Heart left ventricle (tissue), 13 donors: Measurements from ENCODE around the gene RAI1.

ENCODE experiments used
- CTCF ChIP-seq, 12 donors: fragments of 200-600 bp; sonication (generic) in 4 of 12; IDR thresholded peaks; one replicate each; pipeline versions ENCODE4 v1.5.0 to v1.8.0; 2018 to 2022; ENCODE audit warnings: antibody characterized with exemption in 12 of 12, mild to moderate bottlenecking in 5 of 12
- POLR2A ChIP-seq, 2 donors: fragments of 450-650 bp; IDR thresholded peaks; one replicate each; pipeline ENCODE4 v1.6.1; 2017; ENCODE audit warnings: antibody characterized with exemption in 2 of 2, mild to moderate bottlenecking in 2 of 2, moderate library complexity in 2 of 2
- donor health status: ischemic (EF 13 %, LVEDD 7.1; RV severe dilation, severe dysfunction).
- donor health status: DM: no; HTN: yes; CAD: no.
- donor health status: DM: no; HTN: no; CAD: no.
- donor health status: ischemic (EF 25% LVEDD 6.9; RV normal size, moderate dysfunction).
- donor health status: ischemic (EF 25% LVEDD 5.7; RV mildly dilated, moderate dysfunction).
- donor health status: ischemic (EF 35%, LVEDD 5.7; RV mildly dilated, moderate dysfunction).
- donor health status: nonischemic (EF 11% LVEDD 7.7; RV severe dilation, severe dysfunction).
- donor health status: DM: yes; HTN: yes; CAD: no.
- donor health status: PGD.
- donor health status: ischemic (EF 29% LVEDD 5.4; RV normal size, mild dysfunction).
- donor health status: nonischemic (EF 23%, LVEDD 6.1; RV moderate dilation, normal function).

- TF ChIP-seq CTCF (IDR thresholded peaks at IDR 0.05), result no peak
- TF ChIP-seq POLR2A (IDR thresholded peaks at IDR 0.05), result no peak
Observed at GRCh38 chr17:17704931-17705330, 23.7 kb downstream of the RAI1 start.
